SKM-1 treated with dmso at 0.1 percent for 144 hours (cell line): ENCODE measurements around the gene GARIN1A.

Source experiments
- DNase-seq: peaks from one replicate; lab custom pipeline; 2025; ENCODE audit not compliant: unreplicated experiment; lab: John Stamatoyannopoulos, UW

GARIN1A gene

DNA sequence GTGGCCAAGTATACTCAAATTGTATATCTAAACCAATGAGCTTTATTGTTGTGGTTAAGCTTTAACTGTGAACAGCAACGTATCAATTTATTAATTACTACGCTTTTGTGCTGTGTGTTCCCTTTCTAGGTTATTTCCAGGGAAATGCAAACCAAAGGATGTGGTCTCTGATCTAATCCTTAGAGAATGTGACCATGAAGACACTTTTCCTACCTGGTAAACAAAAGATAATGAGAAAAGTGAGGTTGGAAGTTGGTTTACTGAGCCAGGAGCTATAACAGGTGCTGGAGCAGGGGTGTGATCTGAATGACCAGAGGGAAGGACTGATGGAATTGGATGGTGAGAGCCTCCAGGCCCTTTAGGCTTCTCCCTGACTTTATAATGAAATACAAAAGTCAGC lies 41.7 kb downstream of the GARIN1A start:
- no peak for DNase-seq

DNA sequence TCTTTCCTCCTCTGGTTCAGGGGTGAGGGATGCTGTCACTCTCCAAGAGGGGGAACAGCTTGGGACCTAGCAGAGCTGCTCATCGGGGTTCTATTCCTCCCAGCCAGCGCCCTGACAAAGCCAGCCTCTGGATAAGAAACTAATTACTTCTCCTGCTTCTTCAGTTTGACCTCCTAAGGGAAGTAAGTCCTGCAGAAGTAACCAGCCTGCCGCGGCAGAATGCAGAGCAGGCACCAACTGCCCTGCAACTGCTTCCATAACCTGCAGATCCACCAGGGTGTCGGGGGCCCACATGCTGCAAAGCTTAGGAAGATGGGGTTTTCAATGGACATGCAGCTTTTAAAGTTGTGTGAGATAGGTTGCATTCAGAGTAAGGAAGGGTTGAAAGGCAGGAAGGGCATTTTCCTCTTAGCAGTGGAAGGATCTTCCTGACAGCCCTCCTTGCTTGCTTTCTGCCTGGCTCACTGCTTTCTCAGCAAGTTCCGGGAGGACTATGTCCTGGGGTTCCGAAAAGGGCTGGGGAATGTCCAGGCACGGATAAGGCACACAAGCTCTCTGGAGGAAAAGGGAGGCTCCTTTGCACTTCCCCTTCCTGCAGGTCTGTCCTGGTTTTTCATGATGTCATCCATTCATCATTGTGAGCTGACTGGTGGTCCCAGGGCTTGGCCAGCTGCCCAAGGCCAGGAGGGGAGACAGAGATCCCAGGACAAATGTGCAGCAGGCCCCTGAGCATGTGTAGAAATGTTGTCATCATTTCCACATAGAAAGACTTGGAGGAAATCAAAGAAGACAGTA lies 42.8 kb downstream of the GARIN1A start:
- no peak for DNase-seq

DNA sequence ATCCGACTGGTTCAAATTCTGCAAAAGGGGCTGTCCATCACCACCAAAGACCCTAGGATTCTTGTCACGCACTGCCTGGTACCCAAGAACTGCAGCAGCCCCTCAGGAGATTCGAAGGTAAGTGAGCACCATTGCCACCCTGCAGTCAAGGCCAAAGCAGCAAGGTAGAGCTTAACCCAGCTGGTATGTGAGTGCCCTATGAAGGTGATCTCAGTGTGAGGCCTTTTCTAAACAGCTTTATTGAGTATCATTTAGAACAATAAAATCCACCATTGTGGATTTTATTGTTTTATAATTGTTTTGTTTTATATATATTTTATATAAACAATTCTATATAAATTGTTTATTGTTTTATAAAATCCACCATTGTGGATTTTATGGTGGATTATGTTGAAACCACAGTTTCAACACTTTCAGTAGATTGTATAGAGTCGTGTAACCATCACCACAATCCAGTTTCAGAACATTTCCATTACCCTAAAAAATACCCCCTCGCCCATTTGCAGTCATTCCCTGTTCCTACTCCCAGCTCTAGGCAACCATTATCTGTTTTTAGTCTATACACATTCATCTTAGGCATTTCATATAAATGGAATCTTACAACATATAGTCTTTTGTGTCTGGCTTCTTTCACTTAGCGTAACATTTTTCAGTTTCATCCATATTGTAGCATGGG lies 47.0 kb downstream of the GARIN1A start:
- DNase-seq: no peak

DNA sequence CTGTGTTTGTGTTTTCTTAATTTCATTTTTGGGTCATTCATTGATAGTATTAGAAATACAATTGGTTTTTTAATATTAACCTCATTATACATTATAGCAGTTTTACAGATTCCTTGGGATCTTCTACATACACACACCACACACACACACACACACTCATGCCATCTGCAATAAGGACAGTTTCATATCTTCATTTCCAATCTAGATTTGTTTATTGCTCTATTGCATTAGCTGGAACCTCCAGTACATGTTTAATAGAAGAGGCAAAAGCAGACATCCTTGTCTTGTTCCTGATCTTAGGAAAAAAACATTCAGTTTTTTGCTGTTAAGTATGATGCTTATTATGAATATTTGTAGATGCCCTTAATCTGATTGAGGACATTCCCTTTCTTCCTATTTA lies 49.3 kb downstream of the GARIN1A start:
- DNase-seq: no peak
